Activated CD4-positive, alpha-beta T cell treated with anti-CD3 and anti-CD28 coated beads for 36 hours (primary cell): ENCODE results near the gene KRT9. TPM values are rescaled to one million over a fixed set of nuclear protein-coding genes. Genes with fewer than 3 reads are reported as not detected.
"Not testable (repeated sequence)": the region's sequence is repeated elsewhere in the genome, so short reads cannot be mapped to it uniquely, and the experiment has no call there.

Experiments used
- ATAC-seq: fragments of 200-7000 bp; cut with Tn5 transposase; one replicate; pipeline ENCODE4 v1.10.0; 2021; ENCODE audit warnings: mild to moderate bottlenecking, moderate library complexity
- CTCF ChIA-PET: fragments of 350-600 bp; sonication (Branson Sonifier 250); formaldehyde crosslinking; loops from one replicate; lab custom pipeline; 2021; ENCODE audit warnings: antibody characterized with exemption; lab: Charles Lee
- POLR2A ChIA-PET: fragments of 350-600 bp; sonication (Branson Sonifier 250); formaldehyde crosslinking; loops from one replicate; lab custom pipeline; 2021; ENCODE audit warnings: antibody characterized with exemption, inconsistent platforms; lab: Charles Lee
- DNase-seq: peaks from one replicate; pipeline ENCODE4 v3.0.0-alpha.2; 2020
- H3K27ac Mint-ChIP-seq: one replicate; pipeline ENCODE4 v1.8.0; 2021; ENCODE audit warnings: mixed read lengths
- H3K27me3 Mint-ChIP-seq: one replicate; pipeline ENCODE4 v1.8.0; 2021; ENCODE audit warnings: mixed read lengths
- H3K36me3 Mint-ChIP-seq: one replicate; pipeline ENCODE4 v1.8.0; 2021; ENCODE audit warnings: low read depth, mixed read lengths
- H3K4me1 Mint-ChIP-seq: one replicate; pipeline ENCODE4 v1.8.0; 2021; ENCODE audit warnings: mixed read lengths
- H3K4me3 Mint-ChIP-seq: one replicate; pipeline ENCODE4 v1.8.0; 2021; ENCODE audit warnings: mild to moderate bottlenecking, moderate library complexity, mixed read lengths
- H3K9me3 Mint-ChIP-seq: one replicate; pipeline ENCODE4 v1.8.0; 2021; ENCODE audit warnings: low read depth, mixed read lengths
- intact Hi-C, 2 experiments: fragments of 100-400 bp; cut with DNase I in 1 of 2; cut with micrococcal nuclease in 1 of 2; formaldehyde crosslinking; loops; one replicate each; pipeline versions ENCODE4 v1.14.2 to v1.15.1; 2022 to 2024; cut with DNase I, micrococcal nuclease
- total RNA-seq, 2 experiments: library from RNA; stranded (reverse); gene quantifications; one replicate each; pipeline ENCODE4 v1.2.3, GENCODE V29; 2021

The KRT9 gene
- total RNA-seq, 2 experiments from 2014 or later: not detected

DNA sequence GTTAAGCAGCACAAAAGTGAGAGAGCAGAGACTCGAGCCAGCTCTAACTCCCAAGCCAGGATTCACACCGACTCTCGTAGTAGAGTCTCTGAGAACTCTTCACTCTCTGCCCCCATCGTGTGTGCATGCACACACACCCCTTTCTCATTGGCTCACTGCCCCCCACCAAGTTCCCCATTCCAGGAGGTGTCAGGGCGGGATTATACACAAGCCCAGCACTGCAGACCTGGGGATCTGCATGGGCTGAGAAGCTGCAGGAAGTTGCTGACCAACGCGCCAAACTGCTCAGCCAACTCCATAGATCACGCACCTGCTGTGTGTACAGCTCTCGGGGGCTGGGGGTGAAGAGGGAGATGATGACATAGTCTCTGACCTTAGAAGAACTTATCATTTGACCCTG, 42.9 kb upstream of the KRT9 start:
- H3K36me3 Mint-ChIP-seq, H3K27me3 Mint-ChIP-seq, H3K4me1 Mint-ChIP-seq, intact Hi-C loops, CTCF ChIA-PET, H3K27ac Mint-ChIP-seq, H3K9me3 Mint-ChIP-seq, ATAC-seq, H3K4me3 Mint-ChIP-seq, DNase-seq, POLR2A ChIA-PET: not testable (repeated sequence)

DNA sequence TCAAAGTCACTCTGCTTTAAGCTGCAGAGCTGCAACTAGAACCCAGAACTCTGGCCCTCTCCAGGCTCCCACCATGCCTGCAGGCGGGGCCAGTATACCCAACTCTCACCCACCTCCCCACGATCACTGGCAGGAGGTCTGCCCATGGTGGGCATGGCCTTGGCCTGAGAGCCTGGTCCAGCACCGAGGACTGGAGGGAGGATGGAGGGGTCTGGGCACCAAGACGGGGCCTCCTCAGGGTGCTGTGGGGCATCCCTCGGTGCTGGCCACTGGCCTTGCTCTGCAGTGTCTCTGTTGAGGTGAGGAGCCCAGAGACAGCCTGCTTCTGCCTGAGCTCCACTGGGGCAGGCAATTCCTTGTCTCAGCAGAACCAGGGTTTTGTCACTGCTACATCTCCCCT, 42.2 kb upstream of the KRT9 start:
- intact Hi-C loops: no loop called here
- H3K4me3 Mint-ChIP-seq: no peak overlapping the region
- H3K27ac Mint-ChIP-seq: no peak overlapping the region
- no peak for DNase-seq
- peaks cover 2% of the 10 kb centered on the region for H3K27me3 Mint-ChIP-seq
- H3K9me3 Mint-ChIP-seq: no peaks in the 10 kb centered on the region
- H3K36me3 Mint-ChIP-seq: no peaks in the 10 kb centered on the region
- POLR2A ChIA-PET: no interaction called here
- H3K4me1 Mint-ChIP-seq: no peaks in the 10 kb centered on the region
- no peak for ATAC-seq
- CTCF ChIA-PET: interaction anchor here (0.5 kb wide), 1 partner anchor 879 kb away, joined by 3 read pairs; no protein-coding TSS in a partner anchor

DNA sequence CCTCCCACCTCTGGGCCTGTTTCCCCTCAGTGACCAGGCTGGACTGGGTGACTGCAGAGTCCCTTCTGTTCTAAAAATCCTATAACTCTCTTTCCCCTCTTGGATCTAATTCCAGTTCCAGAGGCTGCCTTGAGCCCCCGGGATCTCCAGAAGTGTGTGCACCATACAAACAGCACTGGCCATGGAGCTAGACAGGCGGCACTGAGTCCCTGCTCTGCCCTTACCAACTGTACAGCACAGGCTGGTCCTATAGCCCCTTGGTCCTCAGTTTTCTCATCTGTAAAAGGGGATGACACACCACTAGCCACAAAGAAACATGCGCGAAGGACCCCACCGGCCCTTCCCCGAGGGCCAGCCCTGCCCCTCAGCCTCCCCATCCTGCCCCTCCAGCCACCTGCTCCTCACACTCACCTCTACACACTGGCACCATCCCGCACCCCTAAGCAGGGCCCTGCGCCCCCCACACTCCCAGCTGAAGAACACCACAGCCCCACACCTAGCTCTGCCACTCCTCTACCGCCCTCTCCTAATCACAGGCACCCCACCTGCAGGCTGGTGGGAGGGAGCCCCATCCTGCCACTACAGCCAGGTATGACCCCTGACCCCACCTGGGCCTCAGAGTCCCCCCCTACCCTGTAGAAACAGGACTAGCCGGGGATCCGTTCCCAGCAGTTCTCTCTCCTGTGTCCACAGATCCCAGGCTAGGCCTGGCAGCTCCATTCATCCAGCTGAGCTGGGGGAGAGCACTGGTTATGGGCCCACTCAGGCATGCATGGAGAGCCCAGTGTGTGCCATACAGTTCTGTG, 41.6 kb upstream of the KRT9 start:
- intact Hi-C loops: no loop called here
- Mint-ChIP-seq H3K4me1 (no peaks in the 10 kb centered on the region), H3K27me3 (peaks cover 5% of the 10 kb centered on the region), H3K36me3 (no peaks in the 10 kb centered on the region), H3K27ac (no peak overlapping the region), H3K4me3 (no peak overlapping the region), H3K9me3 (no peaks in the 10 kb centered on the region)
- POLR2A ChIA-PET: no interaction called here
- DNase-seq (no peak), ATAC-seq (no peak)
- CTCF ChIA-PET: interaction anchor here (0.5 kb wide), 1 partner anchor 878 kb away, joined by 3 read pairs; no protein-coding TSS in a partner anchor

DNA sequence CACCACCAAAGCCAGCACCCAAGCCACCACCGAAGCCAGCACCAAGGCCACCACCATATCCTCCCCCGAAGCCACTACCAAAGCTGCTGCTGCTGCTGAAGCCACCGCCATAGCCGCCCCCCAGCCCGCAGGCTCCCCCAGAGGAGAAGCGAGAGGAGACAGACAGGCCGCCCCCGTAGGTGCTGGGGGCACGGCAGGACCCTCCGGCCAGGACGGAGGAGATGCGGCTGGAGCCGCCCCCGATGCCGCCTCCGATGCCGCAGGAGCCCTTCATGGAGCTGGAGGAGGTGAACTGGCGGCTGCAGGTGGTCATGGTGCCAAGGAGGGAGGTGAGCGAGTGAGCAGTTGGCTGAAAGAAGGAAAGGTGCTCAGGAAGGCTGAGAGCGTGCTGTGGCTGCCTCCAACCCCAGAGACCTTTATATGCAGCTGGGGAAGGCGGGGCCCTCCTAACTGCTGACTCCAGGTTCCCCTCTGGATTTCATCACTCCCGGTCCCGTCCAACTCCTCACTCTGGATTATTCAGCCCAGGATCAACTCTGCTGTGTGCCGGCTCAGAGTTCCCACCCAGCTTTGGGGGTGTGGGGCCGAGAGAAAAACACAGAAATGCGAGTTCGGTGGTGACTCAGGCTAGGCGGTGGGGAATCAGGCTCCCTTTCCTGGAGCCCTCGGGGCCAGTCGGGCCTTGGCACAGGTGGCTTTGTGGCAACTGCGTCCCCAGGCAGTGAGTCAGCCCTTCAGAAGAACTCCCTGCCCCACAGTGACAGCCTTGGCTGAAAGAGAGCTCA, 40.7 kb upstream of the KRT9 start, which contains the start of gene KRT16:
TSS of gene KRT16 (minus strand) at position 392 of the 785 bp plus-strand sequence. CDS start at position 313, 79 bp downstream.
- ATAC-seq, POLR2A ChIA-PET, H3K4me1 Mint-ChIP-seq, CTCF ChIA-PET, DNase-seq, H3K27ac Mint-ChIP-seq, H3K9me3 Mint-ChIP-seq, H3K4me3 Mint-ChIP-seq, intact Hi-C loops, H3K27me3 Mint-ChIP-seq, H3K36me3 Mint-ChIP-seq: not testable (repeated sequence)

DNA sequence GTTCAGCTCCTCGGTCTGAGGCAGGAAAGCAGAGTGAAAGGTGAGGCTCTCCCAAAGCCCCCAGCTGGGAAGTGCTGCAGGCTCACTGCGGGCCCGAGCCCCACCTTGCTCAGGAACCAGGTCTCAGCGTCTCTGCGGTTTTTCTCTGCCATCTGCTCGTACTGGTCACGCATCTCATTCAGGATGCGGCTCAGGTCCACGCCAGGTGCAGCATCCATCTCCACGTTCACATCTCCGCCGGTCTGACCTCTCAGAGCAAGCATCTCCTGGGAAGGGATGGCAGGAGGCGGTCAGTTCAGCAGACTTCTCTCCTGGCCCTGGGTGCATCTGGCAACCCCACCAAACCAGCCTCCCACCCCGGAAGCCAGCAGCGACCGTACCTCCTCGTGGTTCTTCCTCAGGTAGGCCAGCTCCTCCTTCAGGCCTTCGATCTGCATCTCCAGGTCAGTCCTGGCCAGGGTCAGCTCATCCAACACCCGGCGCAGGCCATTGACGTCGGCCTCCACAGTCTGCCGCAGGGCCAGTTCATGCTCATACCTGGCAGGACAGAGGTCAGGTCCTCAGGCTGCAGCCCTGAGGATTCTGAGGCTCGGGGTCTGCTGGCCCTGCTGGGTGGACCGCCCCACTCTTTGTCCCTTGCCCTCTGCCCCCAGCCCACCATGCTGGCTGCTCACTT, 39.2 kb upstream of the KRT9 start:
- ATAC-seq (no peak), DNase-seq (no peak)
- intact Hi-C loops: no loop called here
- H3K4me1 Mint-ChIP-seq: no peaks in the 10 kb centered on the region
- H3K9me3 Mint-ChIP-seq: peaks cover 11% of the 10 kb centered on the region
- peaks cover 11% of the 10 kb centered on the region for H3K27me3 Mint-ChIP-seq
- ChIA-PET POLR2A (no interaction called here), CTCF (interaction anchor here (0.6 kb wide), 1 partner anchor 181 kb away, joined by 3 read pairs; no protein-coding TSS in a partner anchor)
- H3K4me3 Mint-ChIP-seq: no peak overlapping the region
- H3K27ac Mint-ChIP-seq: no peak overlapping the region
- H3K36me3 Mint-ChIP-seq: peaks cover 6% of the 10 kb centered on the region

DNA sequence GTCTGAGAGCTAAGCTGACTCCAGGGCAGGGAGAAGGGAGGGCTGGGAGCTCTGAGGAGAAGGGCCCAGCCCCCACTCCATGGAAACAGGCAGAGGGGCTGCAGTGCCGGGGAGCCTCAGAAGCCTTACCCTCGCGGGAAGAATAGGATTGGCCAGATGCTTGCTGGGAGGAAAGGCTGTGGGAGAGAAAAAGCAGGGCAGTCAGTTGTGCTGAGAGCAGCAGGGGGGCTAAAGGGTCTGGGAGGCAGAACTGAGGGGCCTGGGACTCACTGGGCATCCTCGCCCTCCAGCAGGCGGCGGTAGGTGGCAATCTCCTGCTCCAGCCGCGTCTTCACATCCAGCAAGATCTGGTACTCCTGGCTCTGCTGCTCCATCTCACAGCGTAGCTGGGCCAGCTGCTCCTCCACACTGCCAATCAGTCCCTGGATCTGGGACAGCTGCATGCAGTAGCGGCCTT, 38.2 kb upstream of the KRT9 start:
- peaks cover 15% of the 10 kb centered on the region for H3K27me3 Mint-ChIP-seq
- H3K4me3 Mint-ChIP-seq, H3K4me1 Mint-ChIP-seq, H3K27ac Mint-ChIP-seq, DNase-seq, CTCF ChIA-PET, ATAC-seq, POLR2A ChIA-PET, H3K36me3 Mint-ChIP-seq, intact Hi-C loops: not testable (repeated sequence)
- peaks cover 11% of the 10 kb centered on the region for H3K9me3 Mint-ChIP-seq

DNA sequence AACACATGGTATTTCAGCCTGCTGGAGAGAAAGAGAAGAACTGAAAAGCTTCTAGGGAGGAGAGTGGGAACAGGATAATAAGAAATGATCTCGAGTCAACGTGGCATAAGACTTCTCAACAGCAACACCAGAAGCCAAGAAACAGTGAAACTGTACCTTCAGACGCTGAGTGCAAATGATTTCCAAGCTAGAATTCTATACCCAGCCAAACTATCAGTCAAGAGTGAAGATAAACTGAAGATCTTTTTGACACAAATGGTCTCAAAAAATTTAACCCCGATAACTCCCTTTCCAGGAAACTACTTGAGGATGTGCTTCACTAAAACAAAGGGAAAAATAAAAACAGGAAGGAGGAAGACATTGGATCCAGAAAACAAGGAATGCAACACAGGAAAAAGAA, 35.1 kb upstream of the KRT9 start:
- not testable (repeated sequence) for ATAC-seq, H3K36me3 Mint-ChIP-seq
- H3K27me3 Mint-ChIP-seq: peaks cover 21% of the 10 kb centered on the region

DNA sequence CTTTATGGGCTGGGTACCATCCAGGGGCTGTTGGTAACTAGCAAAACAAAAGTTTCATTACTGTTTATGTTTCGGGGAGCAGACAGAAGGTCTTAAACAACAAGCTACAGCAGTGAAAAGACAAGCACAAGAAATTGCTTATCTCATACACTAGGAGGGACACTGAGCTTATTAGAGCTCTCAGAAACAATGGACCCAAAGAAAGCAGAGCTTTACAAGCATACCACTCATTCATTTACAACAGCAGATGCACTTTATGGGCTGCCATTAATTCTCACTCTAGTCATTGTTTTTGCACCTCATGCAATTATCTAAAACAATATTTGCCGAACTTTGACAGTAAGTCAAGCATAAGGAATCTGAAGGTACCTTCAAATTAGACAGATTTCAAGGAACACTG, 30.7 kb upstream of the KRT9 start:
- no peak for DNase-seq
- POLR2A ChIA-PET: no interaction called here
- H3K27me3 Mint-ChIP-seq: peaks cover 16% of the 10 kb centered on the region
- ATAC-seq: no peak
- no peak overlapping the region for H3K27ac Mint-ChIP-seq
- intact Hi-C loops: no loop called here
- no peaks in the 10 kb centered on the region for H3K4me1 Mint-ChIP-seq
- peaks cover 6% of the 10 kb centered on the region for H3K36me3 Mint-ChIP-seq
- CTCF ChIA-PET: interaction anchor here (0.6 to 2.1 kb wide), 4 partner anchors 45 to 1267 kb away, joined by 3 to 7 read pairs (median 4); no protein-coding TSS in a partner anchor
- peaks cover 9% of the 10 kb centered on the region for H3K9me3 Mint-ChIP-seq
- no peak overlapping the region for H3K4me3 Mint-ChIP-seq

More for the DNA sequence above, 35.1 kb upstream of the KRT9 start:
- DNase-seq, POLR2A ChIA-PET, H3K4me1 Mint-ChIP-seq, H3K27ac Mint-ChIP-seq, intact Hi-C loops, H3K4me3 Mint-ChIP-seq: not testable (repeated sequence)
- H3K9me3 Mint-ChIP-seq: peaks cover 11% of the 10 kb centered on the region
- CTCF ChIA-PET: interaction anchor here (1.6 kb wide), 1 partner anchor 56 kb away, joined by 4 read pairs; no protein-coding TSS in a partner anchor

DNA sequence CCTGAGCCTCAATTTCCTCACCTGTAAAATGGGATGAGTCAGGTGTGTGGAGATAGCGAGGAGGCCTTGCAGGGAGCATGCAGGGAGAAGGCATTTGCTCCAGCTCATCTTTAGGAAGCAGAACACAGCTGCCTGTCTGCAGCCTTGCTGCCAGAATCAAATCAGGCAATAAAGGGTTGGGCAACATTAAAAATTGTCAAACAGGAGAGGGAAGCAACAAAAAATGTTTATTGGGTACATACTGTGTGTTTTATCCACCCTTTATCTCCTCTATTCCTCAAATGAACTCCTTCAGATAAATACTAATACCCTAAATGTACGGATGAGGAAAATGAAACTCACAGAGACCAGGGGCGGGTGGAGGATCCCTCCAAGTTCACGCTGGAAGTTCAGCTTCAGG, 28.5 kb upstream of the KRT9 start:
- ChIA-PET CTCF (no interaction called here), POLR2A (no interaction called here)
- Mint-ChIP-seq H3K4me3 (no peak overlapping the region), H3K27me3 (peaks cover 6% of the 10 kb centered on the region), H3K9me3 (no peaks in the 10 kb centered on the region), H3K36me3 (no peaks in the 10 kb centered on the region), H3K4me1 (no peaks in the 10 kb centered on the region), H3K27ac (no peak overlapping the region)
- DNase-seq (no peak), ATAC-seq (no peak)
- intact Hi-C loops: no loop called here

DNA sequence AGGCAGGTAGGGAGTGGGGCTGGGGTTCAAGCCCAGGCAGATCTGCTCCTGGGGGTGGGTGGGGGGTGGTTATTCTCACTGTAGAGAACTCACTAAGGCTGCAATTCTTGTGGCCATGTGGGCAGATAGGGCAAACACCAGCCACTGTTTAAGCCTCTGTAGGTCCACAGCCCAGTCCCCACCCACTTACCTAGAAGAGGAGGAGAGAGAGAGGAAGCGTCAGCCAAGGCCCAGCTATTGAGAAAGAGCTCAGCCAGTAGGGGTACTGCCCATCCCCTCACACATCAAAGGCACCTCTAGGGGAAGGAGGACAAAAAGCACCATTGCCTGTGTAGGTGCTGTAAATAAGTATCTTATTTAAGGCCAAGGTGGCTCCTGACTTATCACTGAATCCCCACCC, 27.8 kb upstream of the KRT9 start:
- Mint-ChIP-seq H3K27me3 (peaks cover 5% of the 10 kb centered on the region), H3K4me3 (no peak overlapping the region), H3K9me3 (no peaks in the 10 kb centered on the region), H3K4me1 (no peaks in the 10 kb centered on the region), H3K36me3 (no peaks in the 10 kb centered on the region), H3K27ac (no peak overlapping the region)
- no peak for ATAC-seq
- ChIA-PET POLR2A (no interaction called here), CTCF (no interaction called here)
- no peak for DNase-seq
- intact Hi-C loops: no loop called here

DNA sequence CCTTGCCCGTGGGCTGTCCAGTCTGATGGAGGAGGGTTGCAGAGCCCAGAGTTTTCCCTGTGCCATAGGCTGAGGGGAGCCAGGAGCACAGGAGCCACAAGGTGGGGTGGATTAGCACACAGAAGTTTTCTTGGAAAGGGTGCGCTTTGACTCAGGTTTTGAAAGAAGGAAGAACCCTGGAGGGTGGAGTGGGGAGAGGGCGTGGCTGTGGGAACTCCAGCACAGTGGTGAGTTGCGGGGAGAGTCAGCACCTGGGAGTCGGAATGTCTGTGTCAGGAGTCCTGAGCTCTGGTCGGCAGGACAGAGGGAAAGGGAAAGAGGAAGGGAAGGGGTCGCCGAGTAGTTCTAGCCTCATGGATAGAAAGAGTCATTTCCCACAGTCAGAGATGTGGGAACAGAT, 23.7 kb upstream of the KRT9 start:
- Mint-ChIP-seq H3K4me3 (no peak overlapping the region), H3K36me3 (no peaks in the 10 kb centered on the region), H3K27me3 (peaks cover 7% of the 10 kb centered on the region), H3K9me3 (no peaks in the 10 kb centered on the region), H3K4me1 (no peaks in the 10 kb centered on the region), H3K27ac (no peak overlapping the region)
- POLR2A ChIA-PET: no interaction called here
- intact Hi-C loops: no loop called here
- CTCF ChIA-PET: interaction anchor here (1.1 kb wide), 1 partner anchor 10 kb away, joined by 3 read pairs; no protein-coding TSS in a partner anchor
- DNase-seq (no peak), ATAC-seq (no peak)
